Measurements from ENCODE around the gene C1orf210.

The C1orf210 gene

GRCh38 chr1:43272161-43272560 is 13.2 kb downstream of the C1orf210 start:
- no peak for DNase-seq

- DNase-seq, result no peak
Measured at GRCh38 chr1:43271186-43272118, 13.9 kb downstream of the C1orf210 start.

- no peak for DNase-seq
Measured at GRCh38 chr1:43270421-43271095, 14.8 kb downstream of the C1orf210 start.

GRCh38 chr1:43269627-43270375 is 15.6 kb downstream of the C1orf210 start, which contains the start of gene TMEM125:
TSS of gene TMEM125 (plus strand) at chr1:43269983. CDS start at chr1:43272723, 2,740 bp downstream.
- no peak for DNase-seq

- DNase-seq, result no peak
Measured at GRCh38 chr1:43267818-43268425, 17.5 kb downstream of the C1orf210 start.

- no peak for DNase-seq
Measured at GRCh38 chr1:43267291-43267805, 18.0 kb downstream of the C1orf210 start.

- no peak for DNase-seq
Measured at GRCh38 chr1:43266881-43267280, 18.5 kb downstream of the C1orf210 start.

- DNase-seq, result no peak
Measured at GRCh38 chr1:43265431-43265830, 19.9 kb downstream of the C1orf210 start.

- DNase-seq, result no peak
Measured at GRCh38 chr1:43258370-43258769, 27.0 kb downstream of the C1orf210 start.

- no peak for DNase-seq
Measured at GRCh38 chr1:43256675-43257570, 28.5 kb downstream of the C1orf210 start.

GRCh38 chr1:43255438-43256210 is 29.8 kb downstream of the C1orf210 start:
- DNase-seq, result no peak

- DNase-seq, result no peak
Measured at GRCh38 chr1:43253876-43254275, 31.5 kb downstream of the C1orf210 start.

GRCh38 chr1:43253173-43253572 is 32.2 kb downstream of the C1orf210 start:
- DNase-seq, result no peak

- DNase-seq, result no peak
Measured at GRCh38 chr1:43252225-43252624, 33.2 kb downstream of the C1orf210 start.

- DNase-seq, result no peak
Measured at GRCh38 chr1:43251024-43251423, 34.4 kb downstream of the C1orf210 start.

- DNase-seq, result no peak
Measured at GRCh38 chr1:43250351-43250761, 35.0 kb downstream of the C1orf210 start.

GRCh38 chr1:43247256-43247921 is 38.0 kb downstream of the C1orf210 start:
- DNase-seq, result no peak

- DNase-seq, result no peak
Measured at GRCh38 chr1:43246466-43247213, 38.7 kb downstream of the C1orf210 start.

GRCh38 chr1:43243299-43243698 is 42.1 kb downstream of the C1orf210 start:
- DNase-seq, result no peak
